ENCODE measurements around the gene NSL1.
"Not testable (repeated sequence)": the region's sequence is repeated elsewhere in the genome, so short reads cannot be mapped to it uniquely, and the experiment has no call there.

Gene NSL1

GRCh38 chr1:212783976-212784375 is 7.6 kb downstream of the NSL1 start:
- no peaks in the 10 kb centered on the region for H3K9me3 ChIP-seq (ENCODE audit: control insufficient read depth in 2 of 2, low read length in 2 of 2)
- no peaks in the 10 kb centered on the region for H3K4me1 ChIP-seq (ENCODE audit: control insufficient read depth in 2 of 2, insufficient read depth in 2 of 2, low read length in 2 of 2)
- H3K9ac ChIP-seq (ENCODE audit: low read depth in 1 of 2, low read length in 2 of 2), result no peak overlapping the region
- H3K4me3 ChIP-seq (ENCODE audit: low read length in 2 of 2), result no peak overlapping the region
- H3K36me3 ChIP-seq (ENCODE audit: control insufficient read depth in 2 of 2, insufficient read depth in 2 of 2, low read length in 2 of 2), result peaks cover 12 to 26% of the 10 kb centered on the region in 2 donors
- H3K27me3 ChIP-seq (ENCODE audit: control insufficient read depth in 2 of 2, insufficient read depth in 2 of 2, low read length in 2 of 2), result no peaks in the 10 kb centered on the region
- no peak overlapping the region for H3K27ac ChIP-seq (ENCODE audit: low read depth in 2 of 2, low read length in 2 of 2)

- no peaks in the 10 kb centered on the region for H3K4me1 ChIP-seq (ENCODE audit: control insufficient read depth in 2 of 2, insufficient read depth in 2 of 2, low read length in 2 of 2)
- no peak overlapping the region for H3K4me3 ChIP-seq (ENCODE audit: low read length in 2 of 2)
- H3K27me3 ChIP-seq (ENCODE audit: control insufficient read depth in 2 of 2, insufficient read depth in 2 of 2, low read length in 2 of 2), result no peaks in the 10 kb centered on the region
- H3K27ac ChIP-seq (ENCODE audit: low read depth in 2 of 2, low read length in 2 of 2), result no peak overlapping the region
- H3K9me3 ChIP-seq (ENCODE audit: control insufficient read depth in 2 of 2, low read length in 2 of 2), result no peaks in the 10 kb centered on the region
- H3K36me3 ChIP-seq (ENCODE audit: control insufficient read depth in 2 of 2, insufficient read depth in 2 of 2, low read length in 2 of 2), result peaks cover 12 to 26% of the 10 kb centered on the region in 2 donors
- H3K9ac ChIP-seq (ENCODE audit: low read depth in 1 of 2, low read length in 2 of 2), result no peak overlapping the region
Measured at GRCh38 chr1:212782422-212783154, 9.0 kb downstream of the NSL1 start.

GRCh38 chr1:212781225-212781624 is 10.4 kb downstream of the NSL1 start:
- Histone ChIP-seq H3K36me3 (ENCODE audit: control insufficient read depth in 2 of 2, insufficient read depth in 2 of 2, low read length in 2 of 2) (peaks cover 12 to 20% of the 10 kb centered on the region in 2 donors), H3K27ac (ENCODE audit: low read depth in 2 of 2, low read length in 2 of 2) (no peak overlapping the region), H3K9ac (ENCODE audit: low read depth in 1 of 2, low read length in 2 of 2) (no peak overlapping the region), H3K27me3 (ENCODE audit: control insufficient read depth in 2 of 2, insufficient read depth in 2 of 2, low read length in 2 of 2) (no peaks in the 10 kb centered on the region), H3K9me3 (ENCODE audit: control insufficient read depth in 2 of 2, low read length in 2 of 2) (no peaks in the 10 kb centered on the region), H3K4me1 (ENCODE audit: control insufficient read depth in 2 of 2, insufficient read depth in 2 of 2, low read length in 2 of 2) (no peaks in the 10 kb centered on the region), H3K4me3 (ENCODE audit: low read length in 2 of 2) (no peak overlapping the region)

- H3K36me3 ChIP-seq (ENCODE audit: control insufficient read depth in 2 of 2, insufficient read depth in 2 of 2, low read length in 2 of 2), result peaks cover 12 to 20% of the 10 kb centered on the region in 2 donors
- no peaks in the 10 kb centered on the region for H3K9me3 ChIP-seq (ENCODE audit: control insufficient read depth in 2 of 2, low read length in 2 of 2)
- no peak overlapping the region for H3K27ac ChIP-seq (ENCODE audit: low read depth in 2 of 2, low read length in 2 of 2)
- no peaks in the 10 kb centered on the region for H3K27me3 ChIP-seq (ENCODE audit: control insufficient read depth in 2 of 2, insufficient read depth in 2 of 2, low read length in 2 of 2)
- no peak overlapping the region for H3K9ac ChIP-seq (ENCODE audit: low read depth in 1 of 2, low read length in 2 of 2)
- H3K4me1 ChIP-seq (ENCODE audit: control insufficient read depth in 2 of 2, insufficient read depth in 2 of 2, low read length in 2 of 2), result no peaks in the 10 kb centered on the region
- H3K4me3 ChIP-seq (ENCODE audit: low read length in 2 of 2), result no peak overlapping the region
Measured at GRCh38 chr1:212780759-212781158, 10.8 kb downstream of the NSL1 start.

GRCh38 chr1:212779086-212779485 is 12.5 kb downstream of the NSL1 start:
- not testable (repeated sequence) for H3K27ac ChIP-seq (ENCODE audit: low read depth in 2 of 2, low read length in 2 of 2); H3K4me3 ChIP-seq (ENCODE audit: low read length in 2 of 2); H3K4me1 ChIP-seq (ENCODE audit: control insufficient read depth in 2 of 2, insufficient read depth in 2 of 2, low read length in 2 of 2); H3K9me3 ChIP-seq (ENCODE audit: control insufficient read depth in 2 of 2, low read length in 2 of 2); H3K9ac ChIP-seq (ENCODE audit: low read depth in 1 of 2, low read length in 2 of 2); H3K27me3 ChIP-seq (ENCODE audit: control insufficient read depth in 2 of 2, insufficient read depth in 2 of 2, low read length in 2 of 2)
- H3K36me3 ChIP-seq (ENCODE audit: control insufficient read depth in 2 of 2, insufficient read depth in 2 of 2, low read length in 2 of 2), result peaks cover 11 to 12% of the 10 kb centered on the region in 2 donors

GRCh38 chr1:212777151-212777550 is 14.4 kb downstream of the NSL1 start:
- H3K4me3 ChIP-seq (ENCODE audit: low read length in 2 of 2), result no peak overlapping the region
- H3K27ac ChIP-seq (ENCODE audit: low read depth in 2 of 2, low read length in 2 of 2), result no peak overlapping the region

GRCh38 chr1:212775241-212775640 is 16.3 kb downstream of the NSL1 start:
- Histone ChIP-seq H3K9me3 (ENCODE audit: control insufficient read depth in 2 of 2, low read length in 2 of 2) (no peaks in the 10 kb centered on the region), H3K27ac (ENCODE audit: low read depth in 2 of 2, low read length in 2 of 2) (no peak overlapping the region), H3K4me3 (ENCODE audit: low read length in 2 of 2) (no peak overlapping the region)

More at GRCh38 chr1:212777151-212777550, 14.4 kb downstream of the NSL1 start:
- Histone ChIP-seq H3K4me1 (ENCODE audit: control insufficient read depth in 2 of 2, insufficient read depth in 2 of 2, low read length in 2 of 2) (no peaks in the 10 kb centered on the region), H3K9me3 (ENCODE audit: control insufficient read depth in 2 of 2, low read length in 2 of 2) (no peaks in the 10 kb centered on the region), H3K27me3 (ENCODE audit: control insufficient read depth in 2 of 2, insufficient read depth in 2 of 2, low read length in 2 of 2) (no peaks in the 10 kb centered on the region), H3K36me3 (ENCODE audit: control insufficient read depth in 2 of 2, insufficient read depth in 2 of 2, low read length in 2 of 2) (peaks cover 0 to 8% of the 10 kb centered on the region in 2 donors), H3K9ac (ENCODE audit: low read depth in 1 of 2, low read length in 2 of 2) (no peak overlapping the region)

GRCh38 chr1:212774584-212774983 is 17.0 kb downstream of the NSL1 start:
- Histone ChIP-seq H3K36me3 (ENCODE audit: control insufficient read depth in 2 of 2, insufficient read depth in 2 of 2, low read length in 2 of 2) (peaks cover 0 to 4% of the 10 kb centered on the region in 2 donors), H3K4me1 (ENCODE audit: control insufficient read depth in 2 of 2, insufficient read depth in 2 of 2, low read length in 2 of 2) (no peaks in the 10 kb centered on the region), H3K27me3 (ENCODE audit: control insufficient read depth in 2 of 2, insufficient read depth in 2 of 2, low read length in 2 of 2) (no peaks in the 10 kb centered on the region), H3K9me3 (ENCODE audit: control insufficient read depth in 2 of 2, low read length in 2 of 2) (peaks cover 0 to 2% of the 10 kb centered on the region in 2 donors), H3K9ac (ENCODE audit: low read depth in 1 of 2, low read length in 2 of 2) (no peak overlapping the region), H3K4me3 (ENCODE audit: low read length in 2 of 2) (no peak overlapping the region), H3K27ac (ENCODE audit: low read depth in 2 of 2, low read length in 2 of 2) (no peak overlapping the region)

More at GRCh38 chr1:212775241-212775640, 16.3 kb downstream of the NSL1 start:
- Histone ChIP-seq H3K27me3 (ENCODE audit: control insufficient read depth in 2 of 2, insufficient read depth in 2 of 2, low read length in 2 of 2) (no peaks in the 10 kb centered on the region), H3K36me3 (ENCODE audit: control insufficient read depth in 2 of 2, insufficient read depth in 2 of 2, low read length in 2 of 2) (peaks cover 0 to 4% of the 10 kb centered on the region in 2 donors), H3K9ac (ENCODE audit: low read depth in 1 of 2, low read length in 2 of 2) (no peak overlapping the region), H3K4me1 (ENCODE audit: control insufficient read depth in 2 of 2, insufficient read depth in 2 of 2, low read length in 2 of 2) (no peaks in the 10 kb centered on the region)

- Histone ChIP-seq H3K4me1 (ENCODE audit: control insufficient read depth in 2 of 2, insufficient read depth in 2 of 2, low read length in 2 of 2) (no peaks in the 10 kb centered on the region), H3K27ac (ENCODE audit: low read depth in 2 of 2, low read length in 2 of 2) (no peak overlapping the region), H3K9ac (ENCODE audit: low read depth in 1 of 2, low read length in 2 of 2) (no peak overlapping the region), H3K36me3 (ENCODE audit: control insufficient read depth in 2 of 2, insufficient read depth in 2 of 2, low read length in 2 of 2) (peaks cover 0 to 4% of the 10 kb centered on the region in 2 donors), H3K27me3 (ENCODE audit: control insufficient read depth in 2 of 2, insufficient read depth in 2 of 2, low read length in 2 of 2) (no peaks in the 10 kb centered on the region), H3K9me3 (ENCODE audit: control insufficient read depth in 2 of 2, low read length in 2 of 2) (peaks cover 0 to 6% of the 10 kb centered on the region in 2 donors), H3K4me3 (ENCODE audit: low read length in 2 of 2) (no peak overlapping the region)
Measured at GRCh38 chr1:212773011-212773410, 18.6 kb downstream of the NSL1 start.

- peaks cover 0 to 6% of the 10 kb centered on the region in 2 donors for H3K9me3 ChIP-seq (ENCODE audit: control insufficient read depth in 2 of 2, low read length in 2 of 2)
- no peaks in the 10 kb centered on the region for H3K27me3 ChIP-seq (ENCODE audit: control insufficient read depth in 2 of 2, insufficient read depth in 2 of 2, low read length in 2 of 2)
- H3K4me1 ChIP-seq (ENCODE audit: control insufficient read depth in 2 of 2, insufficient read depth in 2 of 2, low read length in 2 of 2), result no peaks in the 10 kb centered on the region
- peaks cover 0 to 4% of the 10 kb centered on the region in 2 donors for H3K36me3 ChIP-seq (ENCODE audit: control insufficient read depth in 2 of 2, insufficient read depth in 2 of 2, low read length in 2 of 2)
- H3K4me3 ChIP-seq (ENCODE audit: low read length in 2 of 2), result no peak overlapping the region
- H3K27ac ChIP-seq (ENCODE audit: low read depth in 2 of 2, low read length in 2 of 2), result no peak overlapping the region
- no peak overlapping the region for H3K9ac ChIP-seq (ENCODE audit: low read depth in 1 of 2, low read length in 2 of 2)
Measured at GRCh38 chr1:212771341-212771740, 20.2 kb downstream of the NSL1 start.

Measured in mucosa of rectum (tissue), 2 donors.